GM12892 (cell line): Measurements from ENCODE around the gene FLCN.

Experiments used
- POLR2A ChIP-seq: IDR thresholded peaks from 2 replicates; pipeline ENCODE4 v1.6.1; 2011; ENCODE audit warnings: low read depth, low read length, control low read depth
- TAF1 ChIP-seq: IDR thresholded peaks from 2 replicates; pipeline ENCODE4 v1.6.1; 2011; ENCODE audit warnings: low read depth, mild to moderate bottlenecking, control low read depth, low read length, borderline replicate concordance

- TF ChIP-seq TAF1 (no peak), POLR2A (no peak)
These were observed 15.6 kb downstream of the FLCN start for GRCh38 chr17:17221329-17221728.
